Loucy (cell line): ENCODE measurements around the gene FAM161A.

Experiments
- H2AFZ ChIP-seq: fragments of 200-600 bp; sonication (generic); 2 replicates; pipeline ENCODE4 v1.6.0; 2016; ENCODE audit warnings: antibody characterized with exemption, mild to moderate bottlenecking, low read length, moderate library complexity
- H3F3A ChIP-seq: fragments of 200-600 bp; 2 replicates; pipeline ENCODE4 v1.6.0; 2016; ENCODE audit warnings: antibody characterized with exemption, low read depth, mild to moderate bottlenecking
- H3K27me3 ChIP-seq: fragments of 200-600 bp; sonication (generic); 2 replicates; pipeline ENCODE4 v1.6.1; 2014; ENCODE audit warnings: low read length, mild to moderate bottlenecking; ENCODE audit not compliant: insufficient read depth, poor library complexity, severe bottlenecking
- H3K36me3 ChIP-seq: fragments of 200-600 bp; sonication (generic); 2 replicates; pipeline ENCODE4 v1.6.1; 2016; ENCODE audit warnings: low read length; ENCODE audit not compliant: insufficient read depth
- H3K4me1 ChIP-seq: fragments of 200-600 bp; sonication (generic); 2 replicates; pipeline ENCODE4 v1.5.1; 2014; ENCODE audit warnings: low read length, mild to moderate bottlenecking; ENCODE audit not compliant: insufficient read depth, poor library complexity, severe bottlenecking
- H3K4me2 ChIP-seq: fragments of 200-600 bp; sonication (generic); 2 replicates; pipeline ENCODE4 v1.6.0; 2014; ENCODE audit warnings: antibody characterized with exemption, low read length, low read depth, mild to moderate bottlenecking; ENCODE audit not compliant: poor library complexity, severe bottlenecking
- H3K4me3 ChIP-seq: fragments of 200-600 bp; sonication (generic); 2 replicates; pipeline ENCODE4 v1.5.1; 2014; ENCODE audit warnings: low read length, mild to moderate bottlenecking, mixed read lengths; ENCODE audit not compliant: poor library complexity, severe bottlenecking
- H3K79me2 ChIP-seq: fragments of 200-600 bp; sonication (generic); 2 replicates; pipeline ENCODE4 v1.6.1; 2014; ENCODE audit warnings: low read length; ENCODE audit not compliant: insufficient read depth
- H3K9ac ChIP-seq: fragments of 200-600 bp; sonication (generic); 2 replicates; pipeline ENCODE4 v1.6.0; 2014; ENCODE audit warnings: mild to moderate bottlenecking, low read depth, low read length, moderate library complexity; ENCODE audit not compliant: poor library complexity, severe bottlenecking
- H3K9me2 ChIP-seq: fragments of 200-600 bp; sonication (generic); replicated peaks from 2 replicates; pipeline ENCODE4 v1.6.1; 2016; ENCODE audit warnings: low read depth, low read length, mixed read lengths
- H3K9me3 ChIP-seq: fragments of 200-600 bp; sonication (generic); 2 replicates; pipeline ENCODE4 v1.6.1; 2014; ENCODE audit warnings: mild to moderate bottlenecking, antibody characterized with exemption, low read length, low read depth; ENCODE audit not compliant: insufficient read depth
- H4K20me1 ChIP-seq: fragments of 200-600 bp; sonication (generic); 2 replicates; pipeline ENCODE4 v1.6.0; 2014; ENCODE audit warnings: antibody characterized with exemption, low read length, mild to moderate bottlenecking; ENCODE audit not compliant: insufficient read depth, poor library complexity, severe bottlenecking
- EZH2phosphoT487 ChIP-seq: fragments of 200-600 bp; IDR thresholded peaks from 2 replicates; pipeline ENCODE4 v1.6.1; 2018; ENCODE audit warnings: antibody characterized with exemption, mild to moderate bottlenecking, moderate library complexity, borderline replicate concordance
- TF ChIP-seq, protein P1 (sequence below): fragments of 200-600 bp; sonication (generic); conservative IDR thresholded peaks from 2 replicates; pipeline ENCODE4 v1.5.1; 2014; ENCODE audit warnings: mild to moderate bottlenecking, antibody characterized with exemption, low read length

The FAM161A gene

DNA sequence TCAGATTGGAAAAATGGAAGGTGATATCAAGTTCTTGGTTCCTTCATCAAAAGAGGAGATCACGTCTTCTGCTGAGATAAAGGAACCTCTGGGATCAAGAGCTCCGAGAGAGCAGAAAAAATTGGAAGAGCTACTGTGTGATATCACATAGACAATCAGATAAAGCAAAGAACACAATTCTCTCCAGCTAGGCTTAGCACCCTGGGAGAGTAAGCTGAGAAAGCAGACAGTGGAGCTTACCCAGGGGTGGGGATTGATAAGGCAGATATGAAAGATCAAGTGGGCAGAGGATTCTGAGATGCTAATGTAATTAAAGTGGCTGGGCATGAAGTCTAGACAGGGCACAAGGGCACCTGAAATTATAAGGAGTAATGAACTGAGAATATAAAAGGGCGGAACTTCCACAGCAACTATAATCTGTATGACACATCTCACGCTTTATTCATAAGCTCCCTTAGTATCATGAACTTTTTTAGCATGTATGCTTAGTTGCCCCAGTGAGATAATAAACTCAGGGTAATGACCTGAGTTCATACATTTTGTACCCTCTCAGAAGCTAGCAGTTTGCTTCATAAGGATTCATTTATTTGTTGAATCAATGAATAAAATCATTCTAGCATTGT lies 65.8 kb downstream of the FAM161A start:
- Histone ChIP-seq H3K4me1 (no peaks in the 10 kb centered on the region), H3K9ac (no peak overlapping the region), H4K20me1 (no peaks in the 10 kb centered on the region), H3K36me3 (no peaks in the 10 kb centered on the region), H3K27me3 (no peaks in the 10 kb centered on the region), H3K9me3 (no peaks in the 10 kb centered on the region), H3K79me2 (no peaks in the 10 kb centered on the region), H3K4me3 (no peak overlapping the region), H3F3A (no peaks in the 10 kb centered on the region), H3K9me2 (no peaks in the 10 kb centered on the region), H3K4me2 (no peak overlapping the region), H2AFZ (no peak overlapping the region)
- TF ChIP-seq EZH2phosphoT487 = no peak
- TF ChIP-seq, protein P1, sequence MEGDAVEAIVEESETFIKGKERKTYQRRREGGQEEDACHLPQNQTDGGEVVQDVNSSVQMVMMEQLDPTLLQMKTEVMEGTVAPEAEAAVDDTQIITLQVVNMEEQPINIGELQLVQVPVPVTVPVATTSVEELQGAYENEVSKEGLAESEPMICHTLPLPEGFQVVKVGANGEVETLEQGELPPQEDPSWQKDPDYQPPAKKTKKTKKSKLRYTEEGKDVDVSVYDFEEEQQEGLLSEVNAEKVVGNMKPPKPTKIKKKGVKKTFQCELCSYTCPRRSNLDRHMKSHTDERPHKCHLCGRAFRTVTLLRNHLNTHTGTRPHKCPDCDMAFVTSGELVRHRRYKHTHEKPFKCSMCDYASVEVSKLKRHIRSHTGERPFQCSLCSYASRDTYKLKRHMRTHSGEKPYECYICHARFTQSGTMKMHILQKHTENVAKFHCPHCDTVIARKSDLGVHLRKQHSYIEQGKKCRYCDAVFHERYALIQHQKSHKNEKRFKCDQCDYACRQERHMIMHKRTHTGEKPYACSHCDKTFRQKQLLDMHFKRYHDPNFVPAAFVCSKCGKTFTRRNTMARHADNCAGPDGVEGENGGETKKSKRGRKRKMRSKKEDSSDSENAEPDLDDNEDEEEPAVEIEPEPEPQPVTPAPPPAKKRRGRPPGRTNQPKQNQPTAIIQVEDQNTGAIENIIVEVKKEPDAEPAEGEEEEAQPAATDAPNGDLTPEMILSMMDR = no peak

GRCh38 chr2:61786876-61787275 lies 67.0 kb downstream of the FAM161A start:
- Histone ChIP-seq H3K36me3 (no peaks in the 10 kb centered on the region), H4K20me1 (no peaks in the 10 kb centered on the region), H3K9me3 (no peaks in the 10 kb centered on the region), H3K79me2 (no peaks in the 10 kb centered on the region), H3K4me1 (no peaks in the 10 kb centered on the region), H2AFZ (no peak overlapping the region), H3K27me3 (no peaks in the 10 kb centered on the region), H3K4me3 (no peak overlapping the region), H3K4me2 (no peak overlapping the region), H3F3A (no peaks in the 10 kb centered on the region), H3K9me2 (no peaks in the 10 kb centered on the region), H3K9ac (no peak overlapping the region)
- no peak for TF ChIP-seq EZH2phosphoT487
- TF ChIP-seq, protein P1 = no peak

- H3K4me2 ChIP-seq = no peak overlapping the region
- no peaks in the 10 kb centered on the region for H3K27me3 ChIP-seq
- H3K9me2 ChIP-seq = no peaks in the 10 kb centered on the region
- H2AFZ ChIP-seq = no peak overlapping the region
- no peaks in the 10 kb centered on the region for H4K20me1 ChIP-seq
- H3K9me3 ChIP-seq = no peaks in the 10 kb centered on the region
- no peak overlapping the region for H3K4me3 ChIP-seq
- H3K79me2 ChIP-seq = no peaks in the 10 kb centered on the region
- TF ChIP-seq, protein P1 = no peak
- no peak for TF ChIP-seq EZH2phosphoT487
- no peak overlapping the region for H3K9ac ChIP-seq
- no peaks in the 10 kb centered on the region for H3K36me3 ChIP-seq
- no peaks in the 10 kb centered on the region for H3K4me1 ChIP-seq
- H3F3A ChIP-seq = no peaks in the 10 kb centered on the region
Observed at GRCh38 chr2:61785583-61785982, 68.3 kb downstream of the FAM161A start.
